ENCODE data around the gene TRIM67. TPM values are rescaled to one million over a fixed set of nuclear protein-coding genes. Genes with fewer than 3 reads are reported as not detected.

The TRIM67 gene
- total and polyA plus RNA-seq, 2 donors (not counting 1 experiment from before 2014, with no cell fraction given), result not detected

GRCh38 chr1:231240883-231241735 lies 79.3 kb downstream of the TRIM67 start, which contains the start of gene GNPAT:
GNPAT (plus strand) TSS chr1:231241212; CDS start chr1:231241379, 167 bp downstream.
- DNase-seq, result peak; percentile 93
- no peaks in the 10 kb centered on the region for H3K27me3 ChIP-seq (replicated peaks in 1 of 4; ENCODE audit: control extremely low read depth in 1 of 4, control insufficient read depth in 3 of 4, insufficient read depth in 4 of 4, low read length in 3 of 4)
- Mint-ChIP-seq H3K9me3 (ENCODE audit: insufficient read depth) (no peaks in the 10 kb centered on the region), H3K4me1 (peaks cover 68% of the 10 kb centered on the region), H3K27ac (peak within 1 kb of the TSS; percentile 95), H3K4me3 (peak within 1 kb of the TSS; percentile 96), H3K27me3 (no peaks in the 10 kb centered on the region)
- intact Hi-C loops (cut with micrococcal nuclease), result loop anchor here (1.0 to 5.0 kb wide), 8 partner anchors 30 to 1734 kb away; partner anchors contain the start of genes ARV1, COG2, EGLN1 and NUP133
- TF ChIP-seq EZH2 (IDR thresholded peaks at IDR 0.05; ENCODE audit: borderline replicate concordance, insufficient read depth, low read depth, low read length, poor library complexity, severe bottlenecking), result no peak
- no peak for TF ChIP-seq CTCF (IDR thresholded peaks at IDR 0.05)
- H3K79me2 ChIP-seq (ENCODE audit: control insufficient read depth, insufficient read depth, low read length), result peaks cover 94% of the 10 kb centered on the region
- peak; percentile 96 for ATAC-seq (ENCODE audit: low read depth)
- peak within 1 kb of the TSS; percentile 77 for H3K4me2 ChIP-seq (replicated peaks; ENCODE audit: low read depth, low read length, poor library complexity, severe bottlenecking)
- 0% methylated on average over 39 of the region's 51 CpGs for WGBS (ENCODE audit: insufficient coverage)
- peaks cover 11% of the 10 kb centered on the region for H4K20me1 ChIP-seq (ENCODE audit: control insufficient read depth, insufficient read depth, low read length, poor library complexity, severe bottlenecking)
- H3K4me3 ChIP-seq (ENCODE audit: control extremely low read depth in 1 of 5, extremely low read depth in 1 of 5, insufficient read depth in 1 of 5, low read depth in 2 of 5, low read length in 4 of 5), result peak within 1 kb of the TSS; percentile 78 to 92 (median 88)
- peak within 1 kb of the TSS; percentile 76 to 87 for H3K27ac ChIP-seq (ENCODE audit: low read length in 2 of 2)
- POLR2A ChIA-PET, result interaction anchor here (0.7 to 1.0 kb wide), 2 partner anchors 26 to 1733 kb away, joined by 3 to 4 read pairs; no protein-coding TSS in a partner anchor
- peak within 1 kb of the TSS; percentile 98 for H2AFZ ChIP-seq (ENCODE audit: insufficient read depth, low read depth, low read length, poor library complexity, severe bottlenecking)
- peak within 1 kb of the TSS; percentile 95 for H3K9ac ChIP-seq (ENCODE audit: low read length)
- peaks cover 4 to 24% of the 10 kb centered on the region in 2 experiments for H3K36me3 ChIP-seq (replicated peaks in 1 of 2; ENCODE audit: control extremely low read depth in 1 of 2, control insufficient read depth in 1 of 2, extremely low read depth in 1 of 2, insufficient read depth in 2 of 2, low read length in 1 of 2)
- CTCF ChIA-PET, result interaction anchor here (1.1 to 1.7 kb wide), 2 partner anchors 8 to 26 kb away, joined by 4 to 5 read pairs; no protein-coding TSS in a partner anchor
- peaks cover 23 to 29% of the 10 kb centered on the region in 2 donors for H3K4me1 ChIP-seq (ENCODE audit: control insufficient read depth in 2 of 2, insufficient read depth in 2 of 2, low read length in 2 of 2)
- no peaks in the 10 kb centered on the region for H3K9me3 ChIP-seq (ENCODE audit: control extremely low read depth in 1 of 3, control insufficient read depth in 2 of 3, insufficient read depth in 1 of 3, low read length in 2 of 3)
